22Rv1 (cell line): Measurements from ENCODE around the gene KIR3DL1.
"Not testable (repeated sequence)": the region's sequence is repeated elsewhere in the genome, so short reads cannot be mapped to it uniquely, and the experiment has no call there.

Source experiments
- H3K27ac ChIP-seq: fragments of 450-650 bp; 2 replicates; pipeline ENCODE4 v1.5.1; 2017
- ZFX ChIP-seq: fragments of 450-650 bp; IDR thresholded peaks from 2 replicates; pipeline ENCODE4 v1.6.1; 2017; ENCODE audit warnings: antibody characterized with exemption, borderline replicate concordance
- TF ChIP-seq, protein P1 (sequence below): fragments of 450-650 bp; IDR thresholded peaks from 2 replicates; pipeline ENCODE4 v1.5.1; 2017; ENCODE audit warnings: mild to moderate bottlenecking

The KIR3DL1 gene

DNA sequence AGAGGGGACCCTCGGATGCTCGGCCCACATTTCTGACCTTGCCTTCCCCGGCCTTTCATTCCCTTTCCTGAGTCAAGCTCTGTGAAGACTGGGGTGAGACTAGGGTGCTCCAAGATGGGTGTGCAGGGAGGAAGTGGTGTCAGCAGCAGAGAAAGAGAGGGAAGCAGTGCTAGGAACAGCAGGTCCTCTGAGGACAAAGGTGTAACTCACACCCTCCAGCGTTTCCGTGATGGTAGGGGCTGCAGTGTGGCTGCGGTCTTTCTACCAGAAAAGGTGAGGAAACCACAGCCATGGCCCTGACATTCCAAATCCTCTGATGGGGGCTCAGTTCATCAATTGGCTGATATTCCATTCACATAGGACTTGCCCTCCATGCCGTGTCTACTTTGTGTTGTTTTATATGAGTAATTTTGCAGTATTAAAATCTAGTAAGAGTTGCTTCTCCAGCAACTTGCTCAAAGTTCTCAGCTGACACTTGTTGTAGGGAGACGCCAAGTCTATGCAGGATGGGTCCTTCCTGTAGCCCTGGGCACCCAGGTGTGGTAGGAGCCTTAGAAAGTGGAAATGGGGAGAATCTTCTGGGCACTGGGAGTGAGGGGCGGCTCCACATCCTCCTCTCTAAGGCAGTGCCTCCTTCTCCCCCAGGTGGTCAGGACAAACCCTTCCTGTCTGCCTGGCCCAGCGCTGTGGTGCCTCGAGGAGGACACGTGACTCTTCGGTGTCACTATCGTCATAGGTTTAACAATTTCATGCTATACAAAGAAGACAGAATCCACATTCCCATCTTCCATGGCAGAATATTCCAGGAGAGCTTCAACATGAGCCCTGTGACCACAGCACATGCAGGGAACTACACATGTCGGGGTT, 1.6 kb downstream of the KIR3DL1 start:
- TF ChIP-seq, protein P1, sequence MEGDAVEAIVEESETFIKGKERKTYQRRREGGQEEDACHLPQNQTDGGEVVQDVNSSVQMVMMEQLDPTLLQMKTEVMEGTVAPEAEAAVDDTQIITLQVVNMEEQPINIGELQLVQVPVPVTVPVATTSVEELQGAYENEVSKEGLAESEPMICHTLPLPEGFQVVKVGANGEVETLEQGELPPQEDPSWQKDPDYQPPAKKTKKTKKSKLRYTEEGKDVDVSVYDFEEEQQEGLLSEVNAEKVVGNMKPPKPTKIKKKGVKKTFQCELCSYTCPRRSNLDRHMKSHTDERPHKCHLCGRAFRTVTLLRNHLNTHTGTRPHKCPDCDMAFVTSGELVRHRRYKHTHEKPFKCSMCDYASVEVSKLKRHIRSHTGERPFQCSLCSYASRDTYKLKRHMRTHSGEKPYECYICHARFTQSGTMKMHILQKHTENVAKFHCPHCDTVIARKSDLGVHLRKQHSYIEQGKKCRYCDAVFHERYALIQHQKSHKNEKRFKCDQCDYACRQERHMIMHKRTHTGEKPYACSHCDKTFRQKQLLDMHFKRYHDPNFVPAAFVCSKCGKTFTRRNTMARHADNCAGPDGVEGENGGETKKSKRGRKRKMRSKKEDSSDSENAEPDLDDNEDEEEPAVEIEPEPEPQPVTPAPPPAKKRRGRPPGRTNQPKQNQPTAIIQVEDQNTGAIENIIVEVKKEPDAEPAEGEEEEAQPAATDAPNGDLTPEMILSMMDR, result no peak
- no peak for TF ChIP-seq ZFX
- no peak overlapping the region for H3K27ac ChIP-seq

DNA sequence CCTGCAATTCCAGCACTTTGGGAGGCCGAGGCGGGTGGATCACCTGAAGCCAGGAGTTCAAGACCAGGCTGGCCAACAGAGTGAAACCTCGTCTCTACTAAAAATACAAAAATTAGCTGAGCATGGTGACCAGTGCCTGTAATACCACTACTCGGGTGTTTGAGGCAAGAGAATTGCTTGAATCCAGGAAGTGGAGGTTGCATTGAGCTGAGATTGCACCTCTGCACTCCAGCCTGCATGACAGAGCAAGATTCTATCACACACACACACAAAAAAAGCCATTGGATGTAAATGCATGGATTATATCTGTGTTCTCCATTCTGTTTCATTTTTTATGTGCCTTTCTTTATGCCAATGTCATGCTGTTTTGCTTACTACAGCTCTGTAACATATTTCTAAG, 8.1 kb downstream of the KIR3DL1 start:
- H3K27ac ChIP-seq, result not testable (repeated sequence)

DNA sequence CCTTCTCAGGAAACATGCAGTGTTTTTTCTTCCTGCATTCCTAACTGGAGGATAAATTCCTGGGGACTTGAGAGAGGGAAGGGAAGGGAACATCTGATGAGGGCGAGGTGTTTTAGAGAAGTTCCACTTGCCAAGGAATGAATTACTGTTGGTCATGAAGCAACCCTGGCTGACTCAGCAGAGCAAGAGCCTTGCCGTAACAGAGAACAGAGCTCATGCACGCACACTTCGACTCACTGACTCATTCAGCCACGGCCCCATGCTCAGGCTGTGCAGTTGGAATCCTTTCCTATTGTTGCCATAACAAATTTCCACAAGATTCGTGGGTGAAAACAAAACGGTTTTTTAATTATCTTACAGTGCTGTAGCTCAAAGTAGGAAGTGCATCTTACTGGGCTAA, 9.1 kb downstream of the KIR3DL1 start:
- not testable (repeated sequence) for H3K27ac ChIP-seq

DNA sequence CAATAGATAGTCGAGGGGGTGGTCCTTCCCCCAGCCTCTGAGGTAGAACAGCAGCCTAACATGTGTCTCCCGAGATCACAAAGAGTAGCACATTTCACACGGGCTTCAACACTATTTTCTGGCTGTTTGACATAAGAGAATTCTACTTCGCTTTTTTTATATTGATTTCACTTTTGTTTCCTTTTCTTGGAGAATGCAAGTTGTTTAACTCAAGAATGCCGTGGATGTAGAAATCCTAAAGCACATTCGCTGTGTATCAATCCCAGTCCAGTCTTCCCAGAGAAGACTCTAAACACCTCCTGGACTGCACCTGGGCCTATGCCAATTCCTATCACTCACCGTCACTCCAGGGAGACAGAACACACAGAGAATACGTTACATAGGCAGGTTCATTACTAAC, 11.8 kb downstream of the KIR3DL1 start:
- not testable (repeated sequence) for H3K27ac ChIP-seq

DNA sequence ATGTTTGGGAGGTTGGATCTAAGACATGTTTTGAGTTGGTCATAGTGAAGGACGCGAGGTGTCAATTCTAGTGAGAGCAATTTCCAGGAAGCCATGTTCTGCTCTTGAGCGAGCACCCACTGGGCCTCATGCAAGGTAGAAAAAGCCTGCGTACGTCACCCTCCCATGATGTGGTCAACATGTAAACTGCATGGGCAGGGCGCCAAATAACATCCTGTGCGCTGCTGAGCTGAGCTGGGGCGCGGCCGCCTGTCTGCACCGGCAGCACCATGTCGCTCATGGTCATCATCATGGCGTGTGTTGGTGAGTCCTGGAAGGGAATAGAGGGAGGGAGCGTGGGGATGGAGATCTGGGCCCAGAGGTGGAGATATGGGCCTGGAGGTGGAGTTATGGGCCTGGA, 16.2 kb downstream of the KIR3DL1 start, which contains the start of gene KIR2DS4:
Gene KIR2DS4 (plus strand): TSS at position 181 of the 400 bp plus-strand sequence.
- not testable (repeated sequence) for H3K27ac ChIP-seq

DNA sequence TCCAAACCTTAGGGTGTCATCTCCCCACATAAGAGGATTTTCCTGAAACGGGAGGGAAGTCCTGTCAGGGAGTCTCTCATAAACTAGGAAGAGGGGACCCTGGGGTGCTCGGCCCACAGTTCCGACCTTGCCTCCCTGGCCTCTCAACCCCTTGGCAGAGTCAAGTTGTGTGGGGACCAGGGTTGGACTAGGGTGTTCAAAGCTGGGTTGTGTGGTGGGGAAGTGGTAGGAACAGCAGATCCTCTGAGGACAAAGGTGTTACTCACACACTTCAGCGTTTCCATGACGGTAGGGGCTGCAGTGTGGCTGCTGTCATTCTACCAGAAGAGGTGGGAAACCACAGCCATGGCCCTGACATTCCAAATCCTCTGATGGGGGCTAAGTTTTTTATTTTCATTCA, 18.9 kb downstream of the KIR3DL1 start:
- not testable (repeated sequence) for H3K27ac ChIP-seq

DNA sequence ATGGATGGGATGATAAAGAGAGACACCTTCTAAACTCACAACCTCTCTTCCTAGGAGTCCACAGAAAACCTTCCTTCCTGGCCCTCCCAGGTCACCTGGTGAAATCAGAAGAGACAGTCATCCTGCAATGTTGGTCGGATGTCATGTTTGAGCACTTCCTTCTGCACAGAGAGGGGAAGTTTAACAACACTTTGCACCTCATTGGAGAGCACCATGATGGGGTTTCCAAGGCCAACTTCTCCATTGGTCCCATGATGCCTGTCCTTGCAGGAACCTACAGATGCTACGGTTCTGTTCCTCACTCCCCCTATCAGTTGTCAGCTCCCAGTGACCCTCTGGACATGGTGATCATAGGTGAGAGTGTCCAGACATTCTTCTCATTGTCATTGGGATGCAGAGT, 21.3 kb downstream of the KIR3DL1 start:
- H3K27ac ChIP-seq, result not testable (repeated sequence)

DNA sequence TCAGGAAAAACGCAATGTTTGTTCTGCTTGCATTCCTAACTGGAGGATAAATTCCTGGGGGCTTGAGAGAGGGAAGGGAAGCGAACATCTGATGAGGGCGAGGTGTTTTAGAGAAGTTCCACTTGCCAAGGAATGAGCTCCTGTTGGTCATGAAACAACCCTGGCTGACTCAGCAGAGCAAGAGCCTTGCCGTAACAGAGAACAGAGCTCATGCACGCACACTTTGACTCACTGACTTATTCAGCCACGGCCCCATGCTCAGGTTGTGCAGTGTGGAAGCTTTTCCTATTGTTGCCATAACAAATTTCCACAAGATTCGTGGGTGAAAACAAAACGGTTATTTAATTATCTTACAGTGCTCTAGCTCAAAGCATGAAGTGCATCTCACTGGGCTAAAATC, 26.9 kb downstream of the KIR3DL1 start:
- not testable (repeated sequence) for H3K27ac ChIP-seq

DNA sequence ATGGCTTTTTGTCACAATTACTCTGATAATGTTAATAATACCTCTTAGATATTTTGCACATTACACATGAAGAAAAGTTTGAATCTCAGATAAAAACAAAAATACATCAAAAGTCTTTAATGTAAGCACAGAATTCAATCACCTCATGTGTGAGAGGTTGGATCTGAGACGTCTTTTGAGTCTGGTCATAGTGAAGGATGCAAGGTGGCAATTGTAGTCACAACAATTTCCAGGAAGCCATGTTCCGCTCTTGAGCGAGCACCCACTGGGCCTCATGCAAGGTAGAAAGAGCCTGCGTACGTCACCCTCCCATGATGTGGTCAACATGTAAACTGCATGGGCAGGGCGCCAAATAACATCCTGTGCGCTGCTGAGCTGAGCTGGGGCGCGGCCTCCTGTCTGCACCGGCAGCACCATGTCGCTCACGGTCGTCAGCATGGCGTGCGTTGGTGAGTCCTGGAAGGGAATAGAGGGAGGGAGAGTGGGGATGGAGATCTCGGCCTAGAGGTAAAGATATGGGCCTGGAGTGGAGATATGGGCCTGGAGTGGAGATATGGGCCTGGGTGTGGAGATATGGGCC, 33.9 kb downstream of the KIR3DL1 start, which contains the start of gene KIR3DL2:
Gene KIR3DL2 (plus strand): TSS at position 383 of the 580 bp plus-strand sequence. CDS start 33 bp downstream, at position 416.
- not testable (repeated sequence) for H3K27ac ChIP-seq

DNA sequence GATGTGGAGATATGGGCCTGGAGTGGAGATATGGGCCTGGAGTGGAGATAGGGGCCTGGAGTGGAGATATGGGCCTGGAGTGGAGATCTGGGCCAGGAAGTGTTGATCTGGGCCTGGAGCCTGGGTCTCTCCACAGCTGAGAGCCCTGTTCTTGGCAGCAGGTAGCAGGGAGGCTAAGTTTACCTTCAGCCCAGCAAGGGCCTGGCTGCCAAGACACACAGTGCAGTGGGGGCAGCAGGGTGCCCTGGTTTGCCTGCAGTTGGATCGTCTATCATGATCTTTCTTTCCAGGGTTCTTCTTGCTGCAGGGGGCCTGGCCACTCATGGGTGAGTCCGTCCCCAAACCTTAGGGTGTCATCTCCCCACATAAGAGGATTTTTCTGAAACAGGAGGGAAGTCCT, 34.7 kb downstream of the KIR3DL1 start:
- TF ChIP-seq ZFX, result no peak
- TF ChIP-seq, protein P1, result no peak
- no peak overlapping the region for H3K27ac ChIP-seq

DNA sequence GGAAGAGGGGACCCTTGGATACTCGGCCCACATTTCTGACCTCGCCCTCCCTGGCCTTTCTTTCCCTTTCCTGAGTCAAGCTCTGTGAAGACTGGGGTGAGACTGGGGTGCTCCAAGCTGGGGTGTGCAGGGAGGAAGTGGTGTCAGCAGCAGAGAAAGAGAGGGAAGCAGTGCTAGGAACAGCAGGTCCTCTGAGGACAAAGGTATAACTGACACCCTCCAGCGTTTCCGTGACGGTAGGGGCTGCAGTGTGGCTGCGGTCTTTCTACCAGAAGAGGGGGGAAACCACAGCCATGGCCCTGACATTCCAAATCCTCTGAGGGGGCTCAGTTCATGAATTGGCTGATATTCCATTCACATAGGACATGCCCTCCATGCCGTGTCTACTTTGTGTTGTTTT, 35.1 kb downstream of the KIR3DL1 start:
- H3K27ac ChIP-seq, result no peak overlapping the region
- TF ChIP-seq, protein P1, result no peak

DNA sequence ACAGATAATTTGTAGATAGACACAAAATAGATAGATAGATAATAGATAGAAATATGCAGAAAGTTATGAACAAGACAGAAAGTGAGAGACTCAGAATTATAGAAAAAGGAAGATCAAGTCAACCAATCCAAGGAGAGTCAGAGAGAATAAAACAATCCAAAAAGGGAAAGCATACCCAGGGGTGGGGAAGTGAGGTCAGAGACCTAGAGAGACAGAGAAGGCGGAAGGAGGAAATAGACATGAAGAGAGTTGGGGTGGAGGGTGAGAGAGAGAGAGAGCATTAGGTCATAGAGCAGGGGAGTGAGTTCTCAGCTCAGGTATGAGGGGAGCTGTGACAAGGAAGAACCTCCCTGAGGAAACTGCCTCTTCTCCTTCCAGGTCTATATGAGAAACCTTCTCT, 39.0 kb downstream of the KIR3DL1 start:
- H3K27ac ChIP-seq, result not testable (repeated sequence)

DNA sequence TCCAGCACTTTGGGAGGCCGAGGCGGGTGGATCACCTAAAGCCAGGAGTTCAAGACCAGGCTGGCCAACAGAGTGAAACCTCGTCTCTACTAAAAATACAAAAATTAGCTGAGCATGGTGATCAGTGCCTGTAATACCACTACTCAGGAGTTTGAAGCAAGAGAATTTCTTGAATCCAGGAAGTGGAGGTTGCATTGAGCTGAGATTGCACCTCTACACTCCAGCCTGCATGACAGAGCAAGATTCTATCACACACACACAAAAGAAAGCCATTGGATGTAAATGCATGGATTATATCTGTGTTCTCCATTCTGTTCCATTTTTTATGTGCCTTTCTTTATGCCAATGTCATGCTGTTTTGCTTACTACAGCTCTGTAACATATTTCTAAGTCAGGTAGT, 42.2 kb downstream of the KIR3DL1 start:
- H3K27ac ChIP-seq, result not testable (repeated sequence)

DNA sequence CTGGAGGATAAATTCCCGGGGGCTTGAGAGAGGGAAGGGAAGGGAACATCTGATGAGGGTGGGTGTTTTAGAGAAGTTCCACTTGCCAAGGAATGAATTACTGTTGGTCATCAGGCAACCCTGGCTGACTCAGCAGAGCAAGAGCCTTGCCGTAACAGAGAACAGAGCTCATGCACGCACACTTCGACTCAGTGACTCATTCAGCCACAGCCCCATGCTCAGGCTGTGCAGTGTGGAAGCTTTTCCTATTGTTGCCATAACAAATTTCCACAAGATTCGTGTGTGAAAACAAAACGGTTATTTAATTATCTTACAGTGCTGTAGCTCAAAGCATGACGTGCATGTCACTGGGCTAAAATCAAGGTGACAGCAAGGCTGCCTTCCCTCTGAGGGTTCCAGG, 43.2 kb downstream of the KIR3DL1 start:
- not testable (repeated sequence) for H3K27ac ChIP-seq

DNA sequence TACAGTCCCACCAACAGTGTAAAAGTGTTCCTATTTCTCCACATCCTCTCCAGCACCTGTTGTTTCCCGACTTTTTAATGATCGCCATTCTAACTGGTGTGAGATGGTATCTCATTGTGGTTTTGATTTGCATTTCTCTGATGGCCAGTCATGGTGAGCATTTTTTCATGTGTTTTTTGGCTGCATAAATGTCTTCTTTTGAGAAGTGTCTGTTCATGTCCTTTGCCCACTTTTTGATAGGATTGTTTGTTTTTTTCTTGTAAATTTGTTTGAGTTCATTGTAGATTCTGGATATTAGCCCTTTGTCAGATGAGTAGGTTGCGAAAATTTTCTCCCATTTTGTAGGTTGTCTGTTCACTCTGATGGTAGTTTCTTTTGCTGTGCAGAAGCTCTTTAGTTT, 47.2 kb downstream of the KIR3DL1 start:
- H3K27ac ChIP-seq, result not testable (repeated sequence)
